Vagina (tissue), 2 donors: Measurements from ENCODE around the gene SAPCD1. TPM values are rescaled to one million over a fixed set of nuclear protein-coding genes. Genes with fewer than 3 reads are reported as not detected.

Source experiments
- DNase-seq, 2 donors: peaks; one replicate each; pipeline ENCODE4 v3.0.0-alpha.2; 2017; ENCODE audit errors: extremely low spot score in 2 of 2
- H3K27ac ChIP-seq: fragments of 200-600 bp; sonication (generic); one replicate; pipeline ENCODE4 v1.5.1; 2019
- H3K27me3 ChIP-seq: fragments of 200-600 bp; sonication (generic); one replicate; pipeline ENCODE4 v1.5.1; 2019
- H3K36me3 ChIP-seq, 2 donors: fragments of 200-600 bp; sonication (generic); one replicate each; pipeline ENCODE4 v1.5.1; 2017 to 2019
- H3K4me1 ChIP-seq: fragments of 200-600 bp; sonication (generic); one replicate; pipeline ENCODE4 v1.5.1; 2019
- H3K4me3 ChIP-seq, 2 donors: fragments of 200-600 bp; sonication (generic); 1 replicate in 1 of 2; 2 replicates in 1 of 2; pipeline ENCODE4 v1.5.1; 2016 to 2019
- H3K9me3 ChIP-seq: fragments of 200-600 bp; sonication (generic); one replicate; pipeline ENCODE4 v1.5.1; 2019
- POLR2A ChIP-seq, 2 donors: fragments of 450-650 bp; IDR thresholded peaks; one replicate each; pipeline ENCODE4 v1.6.1; 2017; ENCODE audit warnings: antibody characterized with exemption in 2 of 2, mild to moderate bottlenecking in 2 of 2, moderate library complexity in 2 of 2
- POLR2AphosphoS5 ChIP-seq, 2 donors: sonication (generic); formaldehyde crosslinking; IDR thresholded peaks; one replicate each; pipeline ENCODE4 v1.9.0; 2017; ENCODE audit warnings: antibody characterized with exemption in 2 of 2, mild to moderate bottlenecking in 2 of 2, low read depth in 1 of 2; ENCODE audit not compliant: insufficient read depth in 1 of 2
- intact Hi-C: fragments of 100-400 bp; cut with DNase I; formaldehyde crosslinking; loops from one replicate; pipeline ENCODE4 v1.15.1; 2023
- total RNA-seq: library from RNA; depleted of rRNA; stranded (reverse); fragments of >200 nt; gene quantifications from one replicate; pipeline ENCODE4 v1.2.3, GENCODE V29; 2016
- TF ChIP-seq, protein P1 (sequence below), 3 experiments: fragments of 450-650 bp in 2 of 3; fragments of 200-600 bp in 1 of 3; sonication (generic) in 1 of 3; IDR thresholded peaks; one replicate each; pipeline ENCODE4 v1.5.1; 2017 to 2019; ENCODE audit warnings: antibody characterized with exemption in 3 of 3, mild to moderate bottlenecking in 2 of 3, moderate library complexity in 2 of 3

The SAPCD1 gene
- total RNA-seq, 1 donor from 2014 or later, result not detected

DNA sequence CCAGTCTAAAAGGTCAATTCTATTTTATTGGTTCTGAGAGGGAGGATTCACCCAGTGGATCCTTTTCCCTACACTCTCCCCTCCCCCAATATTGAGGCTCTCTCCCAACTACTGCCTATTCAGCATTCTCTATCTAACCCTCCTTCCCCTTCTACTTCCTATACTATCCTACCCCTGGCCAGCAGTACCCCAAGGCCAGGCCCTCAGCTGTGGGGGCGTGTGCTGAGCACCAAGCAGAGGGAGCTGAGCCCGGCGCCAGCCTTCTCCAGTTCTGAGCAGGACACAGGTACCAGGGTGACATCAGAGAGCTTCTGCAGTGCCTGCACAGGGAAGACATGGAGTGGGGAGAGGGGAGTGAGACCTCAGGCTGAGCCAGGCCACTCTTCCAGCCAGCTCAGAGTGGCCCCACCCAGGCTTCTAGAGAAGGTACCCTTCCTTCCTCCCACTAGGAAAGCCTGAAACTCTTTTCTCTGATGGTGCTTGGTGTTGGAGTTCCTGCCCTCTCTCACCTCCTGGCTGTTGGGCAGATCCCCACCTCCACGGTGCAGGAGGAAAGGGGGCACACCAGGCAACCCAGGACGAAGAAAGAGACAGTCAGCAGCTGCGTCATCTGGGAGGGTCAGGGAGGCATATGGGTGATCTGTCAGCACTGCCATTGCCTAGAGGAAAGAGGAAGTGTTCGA is 35.3 kb upstream of the SAPCD1 start:
- H3K36me3 ChIP-seq, result peaks cover 0 to 26% of the 10 kb centered on the region in 2 donors
- TF ChIP-seq POLR2A (IDR thresholded peaks at IDR 0.05) (no peak), POLR2AphosphoS5 (IDR thresholded peaks at IDR 0.05; ENCODE audit: insufficient read depth in 1 of 2, low read depth in 1 of 2) (no peak)
- TF ChIP-seq, protein P1, sequence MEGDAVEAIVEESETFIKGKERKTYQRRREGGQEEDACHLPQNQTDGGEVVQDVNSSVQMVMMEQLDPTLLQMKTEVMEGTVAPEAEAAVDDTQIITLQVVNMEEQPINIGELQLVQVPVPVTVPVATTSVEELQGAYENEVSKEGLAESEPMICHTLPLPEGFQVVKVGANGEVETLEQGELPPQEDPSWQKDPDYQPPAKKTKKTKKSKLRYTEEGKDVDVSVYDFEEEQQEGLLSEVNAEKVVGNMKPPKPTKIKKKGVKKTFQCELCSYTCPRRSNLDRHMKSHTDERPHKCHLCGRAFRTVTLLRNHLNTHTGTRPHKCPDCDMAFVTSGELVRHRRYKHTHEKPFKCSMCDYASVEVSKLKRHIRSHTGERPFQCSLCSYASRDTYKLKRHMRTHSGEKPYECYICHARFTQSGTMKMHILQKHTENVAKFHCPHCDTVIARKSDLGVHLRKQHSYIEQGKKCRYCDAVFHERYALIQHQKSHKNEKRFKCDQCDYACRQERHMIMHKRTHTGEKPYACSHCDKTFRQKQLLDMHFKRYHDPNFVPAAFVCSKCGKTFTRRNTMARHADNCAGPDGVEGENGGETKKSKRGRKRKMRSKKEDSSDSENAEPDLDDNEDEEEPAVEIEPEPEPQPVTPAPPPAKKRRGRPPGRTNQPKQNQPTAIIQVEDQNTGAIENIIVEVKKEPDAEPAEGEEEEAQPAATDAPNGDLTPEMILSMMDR (IDR thresholded peaks at IDR 0.05), result no peak
- H3K4me3 ChIP-seq, result no peak overlapping the region
- peaks cover 39% of the 10 kb centered on the region for H3K4me1 ChIP-seq
- H3K27ac ChIP-seq, result peak overlapping the region; percentile 99
- no peaks in the 10 kb centered on the region for H3K27me3 ChIP-seq
- intact Hi-C loops, result loop anchor here (5.0 kb wide), 1 partner anchor 105 kb away; no protein-coding TSS in a partner anchor
- H3K9me3 ChIP-seq, result no peaks in the 10 kb centered on the region
- no peak for DNase-seq

DNA sequence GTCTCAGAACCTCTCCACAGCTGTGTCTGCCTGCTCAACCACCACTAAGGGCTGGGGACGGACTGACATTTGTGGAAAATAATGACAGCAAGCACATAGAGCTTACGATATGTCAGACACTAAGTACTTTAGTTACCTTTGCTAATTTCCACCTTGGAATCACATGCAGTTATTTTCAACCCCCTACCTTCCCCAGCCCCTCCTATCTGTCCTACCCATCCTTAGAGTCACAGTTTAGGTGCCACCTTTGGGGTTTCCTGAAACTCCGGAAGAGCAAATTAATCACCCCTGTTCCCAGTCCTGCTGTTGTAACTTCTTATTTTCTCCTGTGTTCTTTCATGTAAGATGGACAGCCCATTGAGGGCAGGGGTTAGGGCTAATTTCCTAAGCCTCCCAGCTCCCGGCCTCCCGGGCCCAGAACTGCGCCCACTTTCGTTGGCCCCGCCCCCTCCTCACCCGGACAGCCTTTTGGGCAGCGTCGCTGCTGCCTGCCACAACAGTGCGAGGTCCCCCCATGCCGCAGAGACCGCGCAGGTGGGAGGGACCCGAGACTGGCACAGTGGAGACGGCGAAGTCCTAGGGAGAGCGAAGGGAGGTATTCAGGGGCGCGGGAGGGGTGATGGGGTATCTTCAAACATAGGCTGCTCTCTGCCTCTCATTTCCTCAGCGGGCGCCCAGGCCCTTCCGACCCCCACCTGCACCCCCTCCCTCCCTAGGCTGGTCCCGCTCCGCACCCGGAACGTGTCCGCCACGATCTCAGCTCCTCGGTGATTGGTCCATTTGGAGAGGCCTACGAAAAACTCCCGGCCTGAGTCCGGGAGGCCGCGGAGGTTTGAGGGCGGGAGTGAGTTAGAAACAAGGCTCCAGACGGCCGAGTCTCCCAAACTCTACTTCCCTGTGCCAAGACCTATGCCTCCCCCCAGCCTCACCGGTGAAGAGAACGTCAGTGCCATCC is 34.5 kb upstream of the SAPCD1 start:
- intact Hi-C loops, result loop anchor here (5.0 kb wide), 1 partner anchor 104 kb away; no protein-coding TSS in a partner anchor
- Histone ChIP-seq H3K36me3 (peaks cover under 1 to 34% of the 10 kb centered on the region in 2 donors), H3K27ac (peak overlapping the region; percentile 99), H3K9me3 (no peaks in the 10 kb centered on the region), H3K4me3 (peak overlapping the region; percentile 82 to 94), H3K27me3 (no peaks in the 10 kb centered on the region), H3K4me1 (peaks cover 39% of the 10 kb centered on the region)
- DNase-seq, result no peak
- TF ChIP-seq, protein P1 (IDR thresholded peaks at IDR 0.05), result no peak
- no peak for TF ChIP-seq POLR2A (IDR thresholded peaks at IDR 0.05)
- no peak for TF ChIP-seq POLR2AphosphoS5 (IDR thresholded peaks at IDR 0.05; ENCODE audit: insufficient read depth in 1 of 2, low read depth in 1 of 2)

DNA sequence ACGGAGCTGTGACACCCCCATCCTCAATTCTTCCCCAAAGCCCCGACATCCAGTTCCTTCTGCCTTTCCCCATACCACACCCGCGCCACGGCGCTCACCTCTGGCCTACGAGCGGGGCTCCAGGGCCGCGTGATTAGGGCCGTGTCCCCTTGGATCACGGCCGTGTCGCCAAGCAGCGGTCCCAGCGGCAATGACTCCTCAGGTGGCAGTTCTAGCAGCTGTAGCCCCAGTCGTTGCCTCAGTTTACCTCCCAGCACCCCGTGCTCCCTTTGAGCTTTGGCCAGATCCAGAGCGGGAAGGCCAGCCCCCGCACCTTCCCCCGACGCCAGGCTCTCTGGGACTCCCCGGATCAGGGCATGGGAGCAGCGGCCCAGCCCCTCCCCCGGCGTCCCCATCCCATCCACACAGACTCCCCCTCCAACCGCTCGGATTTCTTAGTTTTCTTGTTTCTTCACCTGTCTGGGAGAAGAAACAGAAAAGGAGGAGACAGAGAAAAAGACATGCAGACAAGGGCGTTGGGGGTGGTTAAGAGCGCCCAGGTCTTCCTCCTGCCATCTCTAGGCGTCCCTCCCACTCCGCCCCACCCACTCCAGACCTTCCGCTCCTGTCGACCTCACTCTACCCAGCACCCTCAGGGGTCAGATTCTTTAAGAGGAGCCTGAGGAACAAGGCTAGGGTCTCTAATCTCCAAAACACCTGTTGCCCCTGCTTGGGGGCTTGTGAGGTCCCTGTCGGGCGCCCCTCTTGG is 33.5 kb upstream of the SAPCD1 start, which contains the start of gene DDAH2:
TSS of gene DDAH2 (minus strand) at position 533 of the 748 bp plus-strand sequence. CDS start at position 395, 138 bp downstream.
- Histone ChIP-seq H3K36me3 (peaks cover 3 to 44% of the 10 kb centered on the region in 2 donors), H3K4me3 (peak within 1 kb of the TSS; percentile 82 to 94), H3K4me1 (peaks cover 47% of the 10 kb centered on the region), H3K27me3 (no peaks in the 10 kb centered on the region), H3K27ac (peak within 1 kb of the TSS; percentile 99), H3K9me3 (no peaks in the 10 kb centered on the region)
- TF ChIP-seq, protein P1 (IDR thresholded peaks at IDR 0.05), result no peak
- no peak for TF ChIP-seq POLR2A (IDR thresholded peaks at IDR 0.05)
- intact Hi-C loops, result loop anchor here (5.0 kb wide), 1 partner anchor 103 kb away; no protein-coding TSS in a partner anchor
- no peak for DNase-seq

DNA sequence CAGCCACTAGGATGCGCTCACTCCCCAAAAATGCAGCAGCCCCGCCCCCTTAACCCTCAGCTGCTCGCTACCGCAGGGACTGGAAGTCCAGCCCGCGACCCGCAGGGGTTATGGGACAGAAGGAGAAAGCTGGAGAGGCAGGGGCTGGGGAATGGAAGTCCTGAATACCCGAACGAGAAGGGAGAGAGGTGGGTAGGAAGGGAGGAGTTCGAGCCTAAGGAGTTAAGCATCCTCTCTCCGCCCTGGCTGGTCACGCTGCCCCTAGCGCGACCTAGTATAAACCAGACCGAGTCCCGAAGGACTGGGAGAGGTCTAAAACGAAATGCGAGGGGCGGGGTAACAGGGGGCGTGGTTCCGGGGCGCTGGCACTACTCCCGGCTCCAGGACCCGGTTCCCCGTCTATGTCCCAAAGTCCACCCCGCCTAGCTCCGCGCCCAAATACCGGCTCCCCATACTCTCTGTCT is 32.9 kb upstream of the SAPCD1 start:
- no peaks in the 10 kb centered on the region for H3K9me3 ChIP-seq
- H3K4me3 ChIP-seq, result peak overlapping the region; percentile 82 to 94
- H3K27me3 ChIP-seq, result no peaks in the 10 kb centered on the region
- H3K4me1 ChIP-seq, result peaks cover 53% of the 10 kb centered on the region
- peaks cover 3 to 47% of the 10 kb centered on the region in 2 donors for H3K36me3 ChIP-seq
- H3K27ac ChIP-seq, result peak overlapping the region; percentile 99
- TF ChIP-seq POLR2AphosphoS5 (IDR thresholded peaks at IDR 0.05; ENCODE audit: insufficient read depth in 1 of 2, low read depth in 1 of 2) (peak; percentile 72 to 90), POLR2A (IDR thresholded peaks at IDR 0.05) (peak in 1 of 2 donors; percentile 63)
- TF ChIP-seq, protein P1 (IDR thresholded peaks at IDR 0.05), result peak in 1 of 3 experiments; percentile 54
- intact Hi-C loops, result loop anchor here (5.0 kb wide), 1 partner anchor 103 kb away; no protein-coding TSS in a partner anchor
- peak in 1 of 2 donors; percentile 96 for DNase-seq
